Upper lobe of left lung (tissue), 6 donors: Measurements from ENCODE around the gene DRC3. TPM values are rescaled to one million over a fixed set of nuclear protein-coding genes. Genes with fewer than 3 reads are reported as not detected.
"Not testable (repeated sequence)": the region's sequence is repeated elsewhere in the genome, so short reads cannot be mapped to it uniquely, and the experiment has no call there.

Experiments
- ATAC-seq, 2 donors: fragments of 200-7000 bp; cut with Tn5 transposase; one replicate each; pipeline ENCODE4 v1.9.1; 2022; ENCODE audit warnings: mild to moderate bottlenecking in 2 of 2, moderate library complexity in 2 of 2; ENCODE audit not compliant: low FRiP score in 2 of 2
- DNase-seq, 2 donors: peaks; one replicate each; pipeline ENCODE4 v3.0.0-alpha.2; 2019 to 2020
- H3K27ac ChIP-seq, 4 donors: fragments of 200-600 bp; sonication (generic); one replicate each; pipeline ENCODE4 v1.5.1; 2016 to 2019
- H3K27me3 ChIP-seq, 4 donors: fragments of 200-600 bp; sonication (generic); one replicate each; pipeline ENCODE4 v1.5.1; 2017 to 2019
- H3K36me3 ChIP-seq, 4 donors: fragments of 200-600 bp; sonication (generic); one replicate each; pipeline ENCODE4 v1.5.1; 2016 to 2019
- H3K4me1 ChIP-seq, 4 donors: fragments of 200-600 bp; sonication (generic); one replicate each; pipeline ENCODE4 v1.5.1; 2018 to 2019
- H3K4me3 ChIP-seq, 4 donors: fragments of 200-600 bp; sonication (generic); one replicate each; pipeline ENCODE4 v1.5.1; 2017 to 2019; ENCODE audit warnings: mild to moderate bottlenecking in 2 of 4, moderate library complexity in 1 of 4
- H3K9me3 ChIP-seq, 4 donors: fragments of 200-600 bp; sonication (generic); one replicate each; pipeline ENCODE4 v1.5.1; 2018 to 2019
- EP300 ChIP-seq, 4 donors: sonication (generic); formaldehyde crosslinking; IDR thresholded peaks; one replicate each; pipeline ENCODE4 v1.5.1; 2017; ENCODE audit warnings: antibody characterized with exemption in 4 of 4, control low read depth in 2 of 4
- POLR2A ChIP-seq, 4 donors: fragments of 450-650 bp; IDR thresholded peaks; one replicate each; pipeline ENCODE4 v1.5.1; 2016 to 2017; ENCODE audit warnings: antibody characterized with exemption in 4 of 4, mild to moderate bottlenecking in 2 of 4
- POLR2AphosphoS5 ChIP-seq, 2 donors: sonication (generic); formaldehyde crosslinking; IDR thresholded peaks; one replicate each; pipeline ENCODE4 v1.5.1; 2017; ENCODE audit warnings: antibody characterized with exemption in 2 of 2
- WGBS, 2 donors: methylation state at CpG; one replicate each; pipeline ENCODE4 v1.1.5; 2017 to 2018; 5-methylcytosine and 5-hydroxymethylcytosine counted together
- total RNA-seq, 6 donors: library from RNA; depleted of rRNA in 4 of 6; stranded (reverse); fragments of >200 nt in 4 of 6; gene quantifications; one replicate each; pipeline versions ENCODE4 v1.1.0 to v1.2.1, GENCODE V29; 2016 to 2021
- TF ChIP-seq, protein P1 (sequence below), 6 experiments: fragments of 450-650 bp in 4 of 6; fragments of 200-600 bp in 2 of 6; sonication (generic) in 2 of 6; IDR thresholded peaks; one replicate each; pipeline ENCODE4 v1.5.1; 2016 to 2019; ENCODE audit warnings: antibody characterized with exemption in 6 of 6
- donor health status: DM: no; HTN: no; CAD: no; lungs with moderate emphysema.
- donor health status: DM: no; HTN: yes; CAD: no; lungs with severe emphysema.

Gene DRC3
- total RNA-seq, 6 donors from 2014 or later: 1.5 to 46.2 (median 11.4) TPM

DNA sequence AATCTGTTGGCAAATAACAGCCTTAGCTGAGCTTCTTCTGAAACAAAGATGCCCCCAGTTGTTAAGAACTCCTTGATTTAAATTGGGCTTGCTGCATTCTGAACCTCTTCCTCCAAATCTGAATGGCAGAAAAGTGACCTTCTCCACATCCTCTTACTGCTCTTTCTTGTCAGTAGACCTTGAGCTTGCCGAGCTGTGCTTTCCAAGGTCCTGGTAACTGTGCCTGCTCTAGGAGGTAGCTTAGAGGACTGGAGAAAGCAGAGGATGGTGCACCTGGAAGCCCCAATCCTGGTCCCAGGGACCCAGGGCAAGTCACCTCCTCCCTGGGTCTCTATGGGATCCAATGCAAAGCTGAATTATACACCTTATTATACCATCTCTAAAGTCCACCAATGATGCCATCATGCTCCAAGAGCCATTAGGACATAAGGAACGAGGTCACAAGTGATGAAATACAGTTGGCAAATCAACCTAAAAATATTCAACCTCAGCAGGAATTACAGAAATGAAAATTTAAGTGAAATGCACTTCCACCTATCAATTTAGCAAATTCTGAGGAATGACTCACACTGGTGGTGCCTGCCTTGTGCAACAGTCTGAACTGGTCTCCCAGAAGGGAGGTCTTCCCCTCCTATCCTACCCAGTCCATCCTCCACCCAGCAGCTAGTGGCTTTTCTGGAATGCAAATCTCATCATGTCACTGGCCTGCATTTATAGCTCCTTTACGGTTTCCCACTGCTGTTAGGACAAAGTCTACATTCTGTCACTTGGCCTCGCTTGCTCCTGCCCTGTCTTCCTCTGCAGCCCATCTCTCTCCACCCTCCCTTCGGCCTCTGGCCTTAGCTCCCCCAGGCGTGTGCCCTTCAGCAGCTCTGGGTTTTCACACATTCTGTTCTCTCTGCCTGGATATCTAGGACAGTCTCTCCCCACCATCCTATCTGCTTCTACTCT is 37.1 kb upstream of the DRC3 start:
- Histone ChIP-seq H3K27me3 (no peaks in the 10 kb centered on the region), H3K36me3 (no peaks in the 10 kb centered on the region), H3K27ac (peak overlapping the region; percentile 8 to 64 (median 30)), H3K9me3 (no peaks in the 10 kb centered on the region), H3K4me3 (no peak overlapping the region), H3K4me1 (peaks cover 19 to 48% (median 27%) of the 10 kb centered on the region in 4 donors)
- no peak for TF ChIP-seq POLR2A (IDR thresholded peaks at IDR 0.05)
- TF ChIP-seq, protein P1, sequence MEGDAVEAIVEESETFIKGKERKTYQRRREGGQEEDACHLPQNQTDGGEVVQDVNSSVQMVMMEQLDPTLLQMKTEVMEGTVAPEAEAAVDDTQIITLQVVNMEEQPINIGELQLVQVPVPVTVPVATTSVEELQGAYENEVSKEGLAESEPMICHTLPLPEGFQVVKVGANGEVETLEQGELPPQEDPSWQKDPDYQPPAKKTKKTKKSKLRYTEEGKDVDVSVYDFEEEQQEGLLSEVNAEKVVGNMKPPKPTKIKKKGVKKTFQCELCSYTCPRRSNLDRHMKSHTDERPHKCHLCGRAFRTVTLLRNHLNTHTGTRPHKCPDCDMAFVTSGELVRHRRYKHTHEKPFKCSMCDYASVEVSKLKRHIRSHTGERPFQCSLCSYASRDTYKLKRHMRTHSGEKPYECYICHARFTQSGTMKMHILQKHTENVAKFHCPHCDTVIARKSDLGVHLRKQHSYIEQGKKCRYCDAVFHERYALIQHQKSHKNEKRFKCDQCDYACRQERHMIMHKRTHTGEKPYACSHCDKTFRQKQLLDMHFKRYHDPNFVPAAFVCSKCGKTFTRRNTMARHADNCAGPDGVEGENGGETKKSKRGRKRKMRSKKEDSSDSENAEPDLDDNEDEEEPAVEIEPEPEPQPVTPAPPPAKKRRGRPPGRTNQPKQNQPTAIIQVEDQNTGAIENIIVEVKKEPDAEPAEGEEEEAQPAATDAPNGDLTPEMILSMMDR (IDR thresholded peaks at IDR 0.05): no peak
- TF ChIP-seq POLR2AphosphoS5 (IDR thresholded peaks at IDR 0.05): peak; percentile 11 to 38
- peak in 1 of 4 donors; percentile 69 for TF ChIP-seq EP300 (IDR thresholded peaks at IDR 0.05)
- ATAC-seq (peak; percentile 61 to 93), DNase-seq (peak in 1 of 2 donors; percentile 62)
- 63 to 81% methylated on average over 5 to 6 of the region's 6 CpGs for WGBS, 2 donors

DNA sequence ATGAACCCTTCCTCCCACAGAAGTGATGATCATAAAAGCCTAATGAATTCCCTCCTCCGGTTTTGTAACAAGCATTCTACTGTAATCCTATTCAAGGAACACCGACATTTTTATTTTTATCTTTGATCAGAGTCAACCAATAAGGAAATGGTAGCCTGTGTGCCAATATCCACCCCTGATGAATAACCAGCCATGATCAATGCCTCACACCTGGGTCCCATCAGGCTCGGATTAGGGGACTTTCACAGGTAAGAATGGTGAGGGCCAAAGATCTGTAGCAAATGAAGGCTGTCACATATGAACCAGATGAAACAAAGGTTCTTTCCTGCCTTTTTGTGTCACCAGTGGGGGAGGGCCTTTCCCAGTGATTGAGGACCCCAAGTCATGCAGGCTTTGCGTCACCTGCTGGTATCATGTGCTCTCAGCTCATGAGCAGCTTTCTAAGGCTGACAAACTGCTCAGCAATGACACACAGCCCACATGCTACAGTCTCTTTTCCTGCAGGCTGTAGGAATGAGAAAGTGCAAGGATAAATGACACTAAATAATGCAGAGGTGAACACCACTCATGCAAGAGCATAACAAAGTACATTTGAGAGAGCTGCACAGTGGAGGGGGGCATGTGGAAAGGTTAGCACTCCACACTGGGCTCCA is 35.3 kb upstream of the DRC3 start:
- DNase-seq (no peak), ATAC-seq (no peak)
- no peak overlapping the region for H3K27ac ChIP-seq
- no peaks in the 10 kb centered on the region for H3K27me3 ChIP-seq
- no peak overlapping the region for H3K4me3 ChIP-seq
- 83 to 85% methylated on average over 3 to 4 of the region's 4 CpGs for WGBS, 2 donors
- H3K36me3 ChIP-seq: no peaks in the 10 kb centered on the region
- no peaks in the 10 kb centered on the region for H3K9me3 ChIP-seq
- peaks cover 30 to 58% (median 38%) of the 10 kb centered on the region in 4 donors for H3K4me1 ChIP-seq
- TF ChIP-seq EP300 (IDR thresholded peaks at IDR 0.05) (no peak), POLR2AphosphoS5 (IDR thresholded peaks at IDR 0.05) (no peak), POLR2A (IDR thresholded peaks at IDR 0.05) (no peak)
- TF ChIP-seq, protein P1 (IDR thresholded peaks at IDR 0.05): no peak

- ATAC-seq (no peak), DNase-seq (no peak)
- H3K4me1 ChIP-seq: peaks cover 33 to 65% (median 42%) of the 10 kb centered on the region in 4 donors
- no peak overlapping the region for H3K27ac ChIP-seq
- H3K27me3 ChIP-seq: no peaks in the 10 kb centered on the region
- no peak for TF ChIP-seq POLR2AphosphoS5 (IDR thresholded peaks at IDR 0.05)
- no peak for TF ChIP-seq POLR2A (IDR thresholded peaks at IDR 0.05)
- no peak for TF ChIP-seq EP300 (IDR thresholded peaks at IDR 0.05)
- TF ChIP-seq, protein P1 (IDR thresholded peaks at IDR 0.05): no peak
- H3K4me3 ChIP-seq: no peak overlapping the region
- no peaks in the 10 kb centered on the region for H3K9me3 ChIP-seq
- 71 to 88% methylated on average over 5 of the region's 5 CpGs for WGBS, 2 donors
- H3K36me3 ChIP-seq: no peaks in the 10 kb centered on the region
Measured at GRCh38 chr17:17937958-17938357, 34.7 kb upstream of the DRC3 start.

GRCh38 chr17:17938388-17939107 is 34.1 kb upstream of the DRC3 start:
- no peak for ATAC-seq

DNA sequence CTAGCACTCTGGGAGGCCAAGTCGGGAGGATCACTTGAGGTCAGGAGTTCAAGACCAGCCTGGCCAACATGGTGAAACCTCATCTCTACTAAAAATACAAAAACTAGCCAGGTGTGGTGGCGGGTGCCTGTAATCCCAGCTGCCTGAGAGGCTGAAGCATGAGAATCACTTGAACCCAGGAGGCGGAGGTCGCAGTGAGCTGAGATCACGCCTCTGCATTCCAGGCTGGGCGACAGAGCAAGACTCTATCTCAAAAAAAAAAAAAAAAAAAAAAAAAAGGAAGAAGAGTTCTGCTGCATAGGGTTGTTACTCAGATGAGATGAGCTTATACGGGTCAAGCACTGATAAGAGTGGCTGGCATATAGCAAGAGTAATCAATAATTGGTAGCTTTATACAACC is 32.7 kb upstream of the DRC3 start:
- H3K4me1 ChIP-seq: peaks cover 47 to 77% (median 50%) of the 10 kb centered on the region in 4 donors
- not testable (repeated sequence) for ATAC-seq, H3K9me3 ChIP-seq, H3K27me3 ChIP-seq, DNase-seq, H3K36me3 ChIP-seq, H3K4me3 ChIP-seq
- 81 to 92% methylated on average over 7 of the region's 7 CpGs for WGBS, 2 donors
- peak overlapping the region in 1 of 4 donors; percentile 31 for H3K27ac ChIP-seq

More at GRCh38 chr17:17938388-17939107, 34.1 kb upstream of the DRC3 start:
- TF ChIP-seq EP300 (IDR thresholded peaks at IDR 0.05): no peak
- TF ChIP-seq, protein P1 (IDR thresholded peaks at IDR 0.05): no peak
- no peak for TF ChIP-seq POLR2AphosphoS5 (IDR thresholded peaks at IDR 0.05)
- TF ChIP-seq POLR2A (IDR thresholded peaks at IDR 0.05): no peak
- Histone ChIP-seq H3K9me3 (no peaks in the 10 kb centered on the region), H3K36me3 (no peaks in the 10 kb centered on the region), H3K27me3 (no peaks in the 10 kb centered on the region), H3K27ac (no peak overlapping the region), H3K4me3 (no peak overlapping the region), H3K4me1 (peaks cover 38 to 71% (median 48%) of the 10 kb centered on the region in 4 donors)
- 86 to 90% methylated on average over 8 of the region's 8 CpGs for WGBS, 2 donors
- peak in 1 of 2 donors; percentile 38 for DNase-seq
